ENCODE data around the gene RPGRIP1L. TPM values are rescaled to one million over a fixed set of nuclear protein-coding genes. Genes with fewer than 3 reads are reported as not detected.

RPGRIP1L gene
- total and polyA plus RNA-seq, 5 donors, result 1.3 to 3.5 (median 3.3) TPM

GRCh38 chr16:53571763-53572162, 131.9 kb downstream of the RPGRIP1L start:
- Histone ChIP-seq H3K27me3 (ENCODE audit: control insufficient read depth, insufficient read depth) (no peaks in the 10 kb centered on the region), H3K27ac (ENCODE audit: low read length) (no peak overlapping the region), H3K4me3 (ENCODE audit: low read length) (no peak overlapping the region), H3K9me3 (ENCODE audit: control insufficient read depth, low read length) (no peaks in the 10 kb centered on the region), H3K4me1 (ENCODE audit: control insufficient read depth, insufficient read depth, low read length) (no peaks in the 10 kb centered on the region)
- ATAC-seq, result no peak
- DNase-seq, result no peak
- intact Hi-C loops (cut with DNase I), result no loop called here

- Histone ChIP-seq H3K4me1 (ENCODE audit: control insufficient read depth, insufficient read depth, low read length) (no peaks in the 10 kb centered on the region), H3K4me3 (ENCODE audit: low read length) (no peak overlapping the region), H3K27me3 (ENCODE audit: control insufficient read depth, insufficient read depth) (no peaks in the 10 kb centered on the region), H3K27ac (ENCODE audit: low read length) (no peak overlapping the region), H3K9me3 (ENCODE audit: control insufficient read depth, low read length) (no peaks in the 10 kb centered on the region)
- ATAC-seq, result no peak
- no peak for DNase-seq
- intact Hi-C loops (cut with DNase I), result no loop called here
- 61% methylated on average over 5 of the region's 5 CpGs for WGBS
These were observed 137.0 kb downstream of the RPGRIP1L start for GRCh38 chr16:53566552-53567245.

- intact Hi-C loops (cut with DNase I), result no loop called here
- WGBS, result 84% methylated on average over 8 of the region's 8 CpGs
- Histone ChIP-seq H3K4me3 (ENCODE audit: low read length) (no peak overlapping the region), H3K9me3 (ENCODE audit: control insufficient read depth, low read length) (no peaks in the 10 kb centered on the region), H3K4me1 (ENCODE audit: control insufficient read depth, insufficient read depth, low read length) (no peaks in the 10 kb centered on the region), H3K27ac (ENCODE audit: low read length) (no peak overlapping the region), H3K27me3 (ENCODE audit: control insufficient read depth, insufficient read depth) (no peaks in the 10 kb centered on the region)
- ATAC-seq (no peak), DNase-seq (no peak)
These were observed 138.3 kb downstream of the RPGRIP1L start for GRCh38 chr16:53565296-53565863.

- Histone ChIP-seq H3K27ac (ENCODE audit: low read length) (no peak overlapping the region), H3K27me3 (ENCODE audit: control insufficient read depth, insufficient read depth) (no peaks in the 10 kb centered on the region), H3K4me3 (ENCODE audit: low read length) (no peak overlapping the region), H3K9me3 (ENCODE audit: control insufficient read depth, low read length) (no peaks in the 10 kb centered on the region), H3K4me1 (ENCODE audit: control insufficient read depth, insufficient read depth, low read length) (no peaks in the 10 kb centered on the region)
- no peak for ATAC-seq
- DNase-seq, result no peak
- intact Hi-C loops (cut with DNase I), result no loop called here
- WGBS, result 74% methylated on average over 4 of the region's 4 CpGs
These were observed 140.2 kb downstream of the RPGRIP1L start for GRCh38 chr16:53563426-53563825.

GRCh38 chr16:53561101-53561888, 142.4 kb downstream of the RPGRIP1L start:
- DNase-seq, result no peak
- intact Hi-C loops (cut with DNase I), result no loop called here
- Histone ChIP-seq H3K4me1 (ENCODE audit: control insufficient read depth, insufficient read depth, low read length) (no peaks in the 10 kb centered on the region), H3K4me3 (ENCODE audit: low read length) (no peak overlapping the region), H3K27me3 (ENCODE audit: control insufficient read depth, insufficient read depth) (no peaks in the 10 kb centered on the region), H3K9me3 (ENCODE audit: control insufficient read depth, low read length) (no peaks in the 10 kb centered on the region), H3K27ac (ENCODE audit: low read length) (no peak overlapping the region)
- ATAC-seq, result no peak
- 82% methylated on average over 5 of the region's 5 CpGs for WGBS

GRCh38 chr16:53559270-53559951, 144.2 kb downstream of the RPGRIP1L start:
- 59% methylated on average over 5 of the region's 5 CpGs for WGBS
- Histone ChIP-seq H3K27ac (ENCODE audit: low read length) (no peak overlapping the region), H3K4me1 (ENCODE audit: control insufficient read depth, insufficient read depth, low read length) (no peaks in the 10 kb centered on the region), H3K27me3 (ENCODE audit: control insufficient read depth, insufficient read depth) (no peaks in the 10 kb centered on the region), H3K4me3 (ENCODE audit: low read length) (no peak overlapping the region), H3K9me3 (ENCODE audit: control insufficient read depth, low read length) (no peaks in the 10 kb centered on the region)
- intact Hi-C loops (cut with DNase I), result no loop called here
- ATAC-seq (no peak), DNase-seq (no peak)

DNA sequence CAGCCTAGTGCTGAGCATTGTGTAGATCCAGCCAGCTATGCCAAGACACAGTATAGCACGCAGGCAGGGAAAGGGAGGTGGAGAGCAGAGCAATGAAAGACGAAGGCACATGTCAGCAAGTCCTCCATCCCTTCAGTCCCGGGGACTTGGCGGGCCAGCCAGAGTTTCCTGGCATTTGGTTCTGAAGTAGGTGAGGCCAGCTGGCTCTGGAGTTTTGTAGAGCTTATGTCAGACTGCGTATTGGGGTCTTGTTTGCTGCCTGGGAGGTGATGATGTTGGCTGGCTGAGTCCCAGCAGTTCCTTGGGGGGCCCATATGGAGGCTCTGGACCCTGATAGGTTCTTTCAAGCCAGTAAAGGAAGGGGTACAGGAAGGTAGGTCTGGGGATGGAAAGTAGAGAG, 144.9 kb downstream of the RPGRIP1L start:
- H3K4me1 ChIP-seq (ENCODE audit: control insufficient read depth, insufficient read depth, low read length), result no peaks in the 10 kb centered on the region
- no peak overlapping the region for H3K27ac ChIP-seq (ENCODE audit: low read length)
- DNase-seq (peak; percentile 36 to 75 (median 75)), ATAC-seq (peak; percentile 41 to 59)
- H3K4me3 ChIP-seq (ENCODE audit: low read length), result no peak overlapping the region
- 61% methylated on average over 5 of the region's 5 CpGs for whole genome bisulfite sequencing
- H3K27me3 ChIP-seq (ENCODE audit: control insufficient read depth, insufficient read depth), result no peaks in the 10 kb centered on the region
- H3K9me3 ChIP-seq (ENCODE audit: control insufficient read depth, low read length), result no peaks in the 10 kb centered on the region
- intact Hi-C loops (cut with DNase I), result no loop called here

DNA sequence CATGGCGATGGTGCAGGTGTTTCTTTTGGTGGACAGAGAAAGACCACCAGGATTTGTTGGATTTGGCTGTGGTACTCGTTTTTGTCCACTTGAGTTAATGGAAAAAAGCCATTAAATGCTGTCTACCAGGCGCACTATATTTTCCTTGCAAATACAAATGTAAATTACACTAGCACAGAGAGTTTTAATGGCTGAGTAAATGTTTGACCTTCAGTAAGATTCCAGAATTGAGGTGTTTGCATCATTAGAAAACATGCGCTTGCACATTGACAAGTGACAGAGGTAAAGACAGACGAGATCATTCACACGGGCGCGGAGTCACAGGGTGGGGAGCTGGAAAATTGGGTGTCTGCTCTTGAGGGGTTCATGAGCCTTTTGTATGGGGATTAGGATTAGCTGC, 147.1 kb downstream of the RPGRIP1L start:
- Histone ChIP-seq H3K9me3 (ENCODE audit: control insufficient read depth, low read length) (no peaks in the 10 kb centered on the region), H3K4me3 (ENCODE audit: low read length) (no peak overlapping the region), H3K27me3 (ENCODE audit: control insufficient read depth, insufficient read depth) (no peaks in the 10 kb centered on the region), H3K27ac (ENCODE audit: low read length) (no peak overlapping the region), H3K4me1 (ENCODE audit: control insufficient read depth, insufficient read depth, low read length) (no peaks in the 10 kb centered on the region)
- no peak for DNase-seq
- 92% methylated on average over 8 of the region's 8 CpGs for WGBS
- intact Hi-C loops (cut with DNase I), result no loop called here
- no peak for ATAC-seq

- ATAC-seq (peak; percentile 93 to 94), DNase-seq (peak; percentile 53 to 66 (median 60))
- H3K27ac ChIP-seq (ENCODE audit: low read length), result no peak overlapping the region
- no peak overlapping the region for H3K4me3 ChIP-seq (ENCODE audit: low read length)
- intact Hi-C loops (cut with DNase I), result no loop called here
- WGBS, result 18% methylated on average over 18 of the region's 18 CpGs
- H3K9me3 ChIP-seq (ENCODE audit: control insufficient read depth, low read length), result no peaks in the 10 kb centered on the region
- H3K27me3 ChIP-seq (ENCODE audit: control insufficient read depth, insufficient read depth), result no peaks in the 10 kb centered on the region
- no peaks in the 10 kb centered on the region for H3K4me1 ChIP-seq (ENCODE audit: control insufficient read depth, insufficient read depth, low read length)
These were observed 153.5 kb downstream of the RPGRIP1L start for GRCh38 chr16:53549970-53550690.

Data from right cardiac atrium (tissue), 5 donors.